ENCODE measurements around the gene ERBIN. TPM values are rescaled to one million over a fixed set of nuclear protein-coding genes. Genes with fewer than 3 reads are reported as not detected.

The ERBIN gene
- total and polyA plus RNA-seq, 2 of the 4 experiments (the other 2 are of a cell fraction), result 25.8 to 70.1 TPM

DNA sequence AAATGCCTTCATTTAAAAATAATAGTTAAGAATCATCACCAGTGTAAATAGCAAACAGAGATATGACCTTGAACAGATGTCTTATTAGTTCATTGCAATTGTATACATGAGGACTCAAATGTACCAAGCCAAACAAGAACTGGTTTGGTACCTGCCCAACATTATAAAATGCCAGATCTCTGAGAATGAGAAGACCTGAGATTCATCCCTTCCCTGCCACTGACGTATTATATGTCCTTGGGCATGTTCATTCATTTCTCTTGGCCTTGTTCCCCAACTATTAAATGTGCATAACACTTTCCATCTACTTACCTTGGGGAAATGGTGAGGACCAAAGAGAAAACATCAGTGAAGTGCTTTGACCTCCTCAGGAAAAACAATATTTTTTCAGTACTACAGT lies 33.6 kb upstream of the ERBIN start:
- Histone ChIP-seq H3K14ac (replicated peaks; ENCODE audit: low read depth, low read length) (no peak overlapping the region; the same call in 1 of the 2 replicates), H3K23ac (ENCODE audit: low read depth, low read length) (no peak overlapping the region), H2AK9ac (replicated peaks; ENCODE audit: low read depth, low read length, poor library complexity) (no peak overlapping the region), H4K20me1 (ENCODE audit: insufficient read depth, low read length) (no peaks in the 10 kb centered on the region), H3K27ac (ENCODE audit: insufficient read depth, low read length) (no peak overlapping the region), H2BK5ac (ENCODE audit: low read depth, low read length, poor library complexity, severe bottlenecking) (no peak overlapping the region), H2BK20ac (ENCODE audit: low read depth, low read length) (no peak overlapping the region), H3K27me3 (ENCODE audit: control insufficient read depth, insufficient read depth, low read length) (no peaks in the 10 kb centered on the region), H2BK120ac (ENCODE audit: low read depth, low read length) (no peak overlapping the region), H3K4me2 (ENCODE audit: low read depth, low read length) (no peak overlapping the region), H2AFZ (replicated peaks; ENCODE audit: low read length, poor library complexity) (no peak overlapping the region), H3K9ac (ENCODE audit: low read depth, low read length) (no peak overlapping the region), H3K4me3 (ENCODE audit: insufficient read depth, low read depth, low read length) (no peak overlapping the region), H3K9me1 (ENCODE audit: insufficient read depth, low read length) (no peaks in the 10 kb centered on the region), H3K4ac (ENCODE audit: low read depth, low read length) (no peak overlapping the region), H3K36me3 (ENCODE audit: control insufficient read depth, insufficient read depth, low read length) (no peaks in the 10 kb centered on the region), H4K91ac (ENCODE audit: insufficient read depth, low read depth, low read length) (no peak overlapping the region), H3K18ac (ENCODE audit: low read depth, low read length) (no peak overlapping the region), H3K9me3 (ENCODE audit: control insufficient read depth, insufficient read depth, low read length) (no peaks in the 10 kb centered on the region), H3K4me1 (ENCODE audit: control insufficient read depth, insufficient read depth, low read length) (no peaks in the 10 kb centered on the region), H2AK5ac (ENCODE audit: low read depth, low read length) (no peak overlapping the region), H3K79me1 (ENCODE audit: low read depth in 1 of 2, low read length in 2 of 2) (no peaks in the 10 kb centered on the region), H2BK15ac (ENCODE audit: low read depth, low read length) (no peak overlapping the region), H4K8ac (ENCODE audit: low read depth in 2 of 2, low read length in 2 of 2) (no peak overlapping the region), H3K56ac (ENCODE audit: extremely low read depth, insufficient read depth, low read length) (no peak overlapping the region), H4K5ac (ENCODE audit: low read depth, low read length) (no peak overlapping the region)
- DNase-seq (no peak), ATAC-seq (ENCODE audit: low read depth) (no peak)
- intact Hi-C loops (cut with micrococcal nuclease) (no loop called here), dilution Hi-C loops (cut with HindIII; ENCODE audit: low sequenced_read_pairs, unreplicated experiment) (no loop called here), in situ Hi-C loops (cut with MboI; ENCODE audit: low sequenced_read_pairs) (no loop called here)
- TF ChIP-seq RAD21 (IDR thresholded peaks at IDR 0.05; ENCODE audit: low read length) (no peak), CHD1 (IDR thresholded peaks at IDR 0.05; ENCODE audit: low read depth, low read length) (no peak), MAZ (IDR thresholded peaks at IDR 0.05; ENCODE audit: borderline replicate concordance, low read depth, low read length) (no peak), CEBPB (IDR thresholded peaks at IDR 0.05; ENCODE audit: low read depth, low read length) (no peak), FOS (IDR thresholded peaks at IDR 0.05; ENCODE audit: low read depth, low read length) (no peak)
- TF ChIP-seq, protein P1, sequence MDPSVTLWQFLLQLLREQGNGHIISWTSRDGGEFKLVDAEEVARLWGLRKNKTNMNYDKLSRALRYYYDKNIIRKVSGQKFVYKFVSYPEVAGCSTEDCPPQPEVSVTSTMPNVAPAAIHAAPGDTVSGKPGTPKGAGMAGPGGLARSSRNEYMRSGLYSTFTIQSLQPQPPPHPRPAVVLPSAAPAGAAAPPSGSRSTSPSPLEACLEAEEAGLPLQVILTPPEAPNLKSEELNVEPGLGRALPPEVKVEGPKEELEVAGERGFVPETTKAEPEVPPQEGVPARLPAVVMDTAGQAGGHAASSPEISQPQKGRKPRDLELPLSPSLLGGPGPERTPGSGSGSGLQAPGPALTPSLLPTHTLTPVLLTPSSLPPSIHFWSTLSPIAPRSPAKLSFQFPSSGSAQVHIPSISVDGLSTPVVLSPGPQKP (IDR thresholded peaks at IDR 0.05; ENCODE audit: borderline replicate concordance, low read depth, low read length), result no peak
- TF ChIP-seq, protein P2, sequence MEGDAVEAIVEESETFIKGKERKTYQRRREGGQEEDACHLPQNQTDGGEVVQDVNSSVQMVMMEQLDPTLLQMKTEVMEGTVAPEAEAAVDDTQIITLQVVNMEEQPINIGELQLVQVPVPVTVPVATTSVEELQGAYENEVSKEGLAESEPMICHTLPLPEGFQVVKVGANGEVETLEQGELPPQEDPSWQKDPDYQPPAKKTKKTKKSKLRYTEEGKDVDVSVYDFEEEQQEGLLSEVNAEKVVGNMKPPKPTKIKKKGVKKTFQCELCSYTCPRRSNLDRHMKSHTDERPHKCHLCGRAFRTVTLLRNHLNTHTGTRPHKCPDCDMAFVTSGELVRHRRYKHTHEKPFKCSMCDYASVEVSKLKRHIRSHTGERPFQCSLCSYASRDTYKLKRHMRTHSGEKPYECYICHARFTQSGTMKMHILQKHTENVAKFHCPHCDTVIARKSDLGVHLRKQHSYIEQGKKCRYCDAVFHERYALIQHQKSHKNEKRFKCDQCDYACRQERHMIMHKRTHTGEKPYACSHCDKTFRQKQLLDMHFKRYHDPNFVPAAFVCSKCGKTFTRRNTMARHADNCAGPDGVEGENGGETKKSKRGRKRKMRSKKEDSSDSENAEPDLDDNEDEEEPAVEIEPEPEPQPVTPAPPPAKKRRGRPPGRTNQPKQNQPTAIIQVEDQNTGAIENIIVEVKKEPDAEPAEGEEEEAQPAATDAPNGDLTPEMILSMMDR (conservative IDR thresholded peaks at IDR 0.05; ENCODE audit: low read depth, low read length), result no peak
- no CpG with 5 or more reads among the region's 1 CpG for WGBS, 2 experiments (ENCODE audit: extremely low coverage in 2 of 2, insufficient read length in 1 of 2)
- BruUV-seq (replicated peaks), result no TSS peak
- ChIA-PET CTCF (no interaction called here), POLR2A (ENCODE audit: unreplicated experiment) (no interaction called here)
